PFSK-1 (cell line): ENCODE data around the gene SELENOS.

Experiments used
- FOXP2 ChIP-seq: optimal IDR thresholded peaks from 2 replicates; pipeline ENCODE3; 2011; ENCODE audit warnings: borderline replicate concordance, control low read depth, inconsistent platforms; ENCODE audit not compliant: insufficient read depth; ENCODE audit errors: extremely low read length, extremely low read depth
- POLR2AphosphoS5 ChIP-seq: IDR thresholded peaks from 2 replicates; pipeline ENCODE4 v1.6.1; 2012; ENCODE audit warnings: low read depth, mild to moderate bottlenecking, control low read depth, low read length, moderate library complexity
- REST ChIP-seq, 2 experiments: IDR thresholded peaks; 2 replicates each; pipeline versions ENCODE4 v1.6.1 to v1.8.0; 2011 to 2012; ENCODE audit warnings: low read depth in 2 of 2, low read length in 2 of 2, control low read depth in 1 of 2, inconsistent platforms in 1 of 2, mild to moderate bottlenecking in 1 of 2, moderate library complexity in 1 of 2; ENCODE audit not compliant: insufficient read depth in 1 of 2
- SIN3A ChIP-seq: IDR thresholded peaks from 2 replicates; pipeline ENCODE4 v1.6.1; 2012; ENCODE audit warnings: mild to moderate bottlenecking, low read length, moderate library complexity, borderline replicate concordance; ENCODE audit not compliant: insufficient read depth
- TAF1 ChIP-seq: IDR thresholded peaks from 2 replicates; pipeline ENCODE4 v1.6.1; 2012; ENCODE audit warnings: low read length, control low read depth, borderline replicate concordance; ENCODE audit not compliant: insufficient read depth

The SELENOS gene

DNA sequence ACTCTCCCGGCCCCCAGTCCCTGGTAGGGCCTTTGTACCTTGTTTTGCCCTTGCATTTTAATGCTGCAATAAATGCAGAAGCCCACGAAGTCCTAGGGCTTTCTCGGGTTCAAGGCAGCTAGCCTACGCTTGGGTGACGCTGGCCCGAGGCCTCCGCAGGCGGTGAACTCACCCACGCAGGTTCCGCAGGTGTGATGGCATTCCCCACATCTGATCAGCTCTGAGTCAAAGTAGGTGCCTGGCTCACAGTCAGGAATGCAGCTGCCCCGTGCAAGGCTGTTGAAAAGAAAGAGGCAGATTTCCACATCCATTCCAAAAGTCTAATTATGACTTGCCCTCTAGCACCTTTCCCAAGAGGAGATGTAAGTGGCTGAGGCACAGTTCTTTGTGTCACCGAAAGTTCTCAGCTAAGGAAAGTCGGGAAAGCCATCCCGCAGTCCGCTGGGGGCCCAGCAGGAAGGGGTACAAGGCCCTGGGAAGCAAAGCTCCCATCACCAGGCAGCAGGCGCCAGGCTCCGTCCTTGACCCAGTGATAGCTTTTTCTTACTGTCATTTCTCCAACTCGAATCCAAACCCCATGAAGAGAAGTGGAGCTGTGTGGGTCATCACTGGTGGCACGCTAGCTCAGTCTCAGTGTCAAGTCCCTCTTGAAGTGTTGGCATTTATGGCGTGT, 41.0 kb upstream of the SELENOS start:
- TF ChIP-seq POLR2AphosphoS5 (no peak), REST (IDR thresholded peaks at IDR 0.05; ENCODE audit: insufficient read depth in 1 of 2, low read depth in 2 of 2, low read length in 2 of 2) (no peak)

- TF ChIP-seq REST (IDR thresholded peaks at IDR 0.05; ENCODE audit: insufficient read depth in 1 of 2, low read depth in 2 of 2, low read length in 2 of 2) (no peak), POLR2AphosphoS5 (no peak), FOXP2 (no peak)
Measured at GRCh38 chr15:101317336-101317872, 40.1 kb upstream of the SELENOS start.

- TF ChIP-seq SIN3A (no peak), REST (IDR thresholded peaks at IDR 0.05; ENCODE audit: insufficient read depth in 1 of 2, low read depth in 2 of 2, low read length in 2 of 2) (no peak), TAF1 (no peak), FOXP2 (no peak), POLR2AphosphoS5 (no peak)
Measured at GRCh38 chr15:101316529-101316928, 39.2 kb upstream of the SELENOS start.

GRCh38 chr15:101315736-101316135, 38.5 kb upstream of the SELENOS start:
- no peak for TF ChIP-seq SIN3A
- no peak for TF ChIP-seq POLR2AphosphoS5
- TF ChIP-seq FOXP2: no peak
- TF ChIP-seq REST (IDR thresholded peaks at IDR 0.05; ENCODE audit: insufficient read depth in 1 of 2, low read depth in 2 of 2, low read length in 2 of 2): no peak
- TF ChIP-seq TAF1: no peak
